GM23248 (cell line): ENCODE results near the gene INPP5D.

Source experiments
- EZH2 ChIP-seq: fragments of 200-600 bp; sonication (generic); IDR thresholded peaks from 2 replicates; pipeline ENCODE4 v1.6.1; 2018; ENCODE audit warnings: antibody characterized with exemption, mild to moderate bottlenecking; ENCODE audit not compliant: insufficient read depth, poor library complexity, severe bottlenecking
- EZH2phosphoT487 ChIP-seq: fragments of 200-600 bp; sonication (generic); IDR thresholded peaks from 2 replicates; pipeline ENCODE4 v1.6.1; 2018; ENCODE audit warnings: antibody characterized with exemption, moderate library complexity, mild to moderate bottlenecking, low read depth; ENCODE audit not compliant: insufficient read depth

GRCh38 chr2:233068762-233069418 lies 8.7 kb downstream of the INPP5D start:
- TF ChIP-seq EZH2phosphoT487: no peak
- no peak for TF ChIP-seq EZH2
